Smooth muscle cell (in vitro differentiated cells): ENCODE results near the gene CCNY. TPM values are rescaled to one million over a fixed set of nuclear protein-coding genes. Genes with fewer than 3 reads are reported as not detected.

Experiments used
- DNase-seq: peaks from one replicate; lab custom pipeline; 2025; ENCODE audit not compliant: unreplicated experiment; lab: John Stamatoyannopoulos, UW
- H2AFZ ChIP-seq: fragments of 200-600 bp; sonication (generic); 2 replicates; pipeline ENCODE4 v1.6.0; 2016; ENCODE audit warnings: antibody characterized with exemption, low read depth, mild to moderate bottlenecking
- H3F3A ChIP-seq: fragments of 200-600 bp; sonication (generic); 2 replicates; pipeline ENCODE4 v1.6.0; 2017; ENCODE audit warnings: antibody characterized with exemption, low read depth
- H3K27ac ChIP-seq: fragments of 200-600 bp; sonication (generic); 2 replicates; pipeline ENCODE4 v1.5.1; 2016; ENCODE audit warnings: low read depth, mild to moderate bottlenecking
- H3K27me3 ChIP-seq: fragments of 200-600 bp; sonication (generic); 2 replicates; pipeline ENCODE4 v1.6.1; 2016; ENCODE audit warnings: low read depth, mild to moderate bottlenecking
- H3K36me3 ChIP-seq: fragments of 200-600 bp; sonication (generic); 2 replicates; pipeline ENCODE4 v1.5.1; 2016; ENCODE audit warnings: low read depth
- H3K4me1 ChIP-seq: fragments of 200-600 bp; sonication (generic); 2 replicates; pipeline ENCODE4 v1.5.1; 2016; ENCODE audit warnings: low read depth
- H3K4me2 ChIP-seq: fragments of 200-600 bp; sonication (generic); 2 replicates; pipeline ENCODE4 v1.6.0; 2016; ENCODE audit warnings: mild to moderate bottlenecking
- H3K4me3 ChIP-seq: fragments of 200-600 bp; sonication (generic); 2 replicates; pipeline ENCODE4 v1.5.1; 2016; ENCODE audit warnings: mild to moderate bottlenecking
- H3K79me2 ChIP-seq: fragments of 200-600 bp; sonication (generic); 2 replicates; pipeline ENCODE4 v1.6.0; 2016; ENCODE audit warnings: low read depth, mild to moderate bottlenecking
- H3K9ac ChIP-seq: fragments of 200-600 bp; sonication (generic); 2 replicates; pipeline ENCODE4 v1.6.0; 2016; ENCODE audit warnings: low read depth
- H3K9me3 ChIP-seq: fragments of 200-600 bp; sonication (generic); replicated peaks from 2 replicates; pipeline ENCODE4 v1.5.1; 2016; ENCODE audit warnings: low read depth
- H4K20me1 ChIP-seq: fragments of 200-600 bp; sonication (generic); 2 replicates; pipeline ENCODE4 v1.6.0; 2016; ENCODE audit warnings: low read depth
- WGBS: methylation state at CpG from one replicate; pipeline ENCODE4 v1.1.7; 2016; ENCODE audit warnings: low lambda C conversion rate; 5-methylcytosine and 5-hydroxymethylcytosine counted together
- polyA plus RNA-seq: library from polyadenylated mRNA; unstranded; fragments of >200 nt; fragmentation: Nextera tagmentation; extraction: Ambion mirVana; gene quantifications from 2 replicates; pipeline ENCODE4 v1.2.1, GENCODE V29; 2016
- total RNA-seq: library from RNA; depleted of rRNA; stranded (reverse); fragments of >200 nt; gene quantifications from 2 replicates; pipeline ENCODE4 v1.2.3, GENCODE V29; 2014
- TF ChIP-seq, protein P1 (sequence below): fragments of 200-600 bp; sonication (generic); IDR thresholded peaks from 2 replicates; pipeline ENCODE4 v1.5.1; 2017; ENCODE audit warnings: borderline replicate concordance, mild to moderate bottlenecking, antibody characterized with exemption; ENCODE audit not compliant: insufficient read depth, poor library complexity, severe bottlenecking

The CCNY gene
- total and polyA plus RNA-seq, 2 experiments from 2014 or later = 46.9 to 57.5 TPM

DNA sequence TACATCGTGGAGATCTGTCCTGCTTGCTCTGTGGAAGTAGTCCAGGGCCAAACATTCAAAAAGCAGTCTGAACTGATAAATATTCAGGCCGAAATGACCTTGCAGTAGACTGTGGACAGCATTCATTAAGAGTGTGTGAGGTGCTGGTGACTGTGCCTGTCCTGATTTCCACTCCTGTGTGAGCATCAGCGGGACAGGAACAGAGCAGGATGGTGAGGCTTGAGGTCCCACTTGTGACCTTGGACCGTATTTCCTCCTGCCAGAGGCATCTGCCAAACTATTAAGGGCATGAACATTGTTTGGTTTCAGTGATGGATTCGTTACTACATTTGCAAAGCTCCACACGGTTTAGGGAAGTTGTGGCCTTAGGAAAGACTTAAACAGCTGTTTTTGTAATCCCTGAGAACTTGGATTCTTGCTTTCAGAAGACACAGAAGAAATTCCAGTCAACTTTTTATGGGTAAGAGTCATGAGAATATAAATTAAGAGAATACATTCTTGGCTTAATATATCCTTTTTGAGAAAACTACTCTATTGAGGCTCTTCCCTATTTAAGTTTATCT is 32.8 kb downstream of the CCNY start:
- Histone ChIP-seq H3K4me1 (no peaks in the 10 kb centered on the region), H3K79me2 (peaks cover 90% of the 10 kb centered on the region), H2AFZ (no peak overlapping the region), H3K27ac (peak overlapping the region; percentile 13), H3F3A (no peaks in the 10 kb centered on the region), H3K36me3 (no peaks in the 10 kb centered on the region), H3K4me2 (peak overlapping the region; percentile 55), H3K9ac (no peak overlapping the region), H3K4me3 (no peak overlapping the region), H3K27me3 (no peaks in the 10 kb centered on the region), H4K20me1 (peaks cover 100% of the 10 kb centered on the region), H3K9me3 (no peaks in the 10 kb centered on the region)
- no peak for DNase-seq
- TF ChIP-seq, protein P1, sequence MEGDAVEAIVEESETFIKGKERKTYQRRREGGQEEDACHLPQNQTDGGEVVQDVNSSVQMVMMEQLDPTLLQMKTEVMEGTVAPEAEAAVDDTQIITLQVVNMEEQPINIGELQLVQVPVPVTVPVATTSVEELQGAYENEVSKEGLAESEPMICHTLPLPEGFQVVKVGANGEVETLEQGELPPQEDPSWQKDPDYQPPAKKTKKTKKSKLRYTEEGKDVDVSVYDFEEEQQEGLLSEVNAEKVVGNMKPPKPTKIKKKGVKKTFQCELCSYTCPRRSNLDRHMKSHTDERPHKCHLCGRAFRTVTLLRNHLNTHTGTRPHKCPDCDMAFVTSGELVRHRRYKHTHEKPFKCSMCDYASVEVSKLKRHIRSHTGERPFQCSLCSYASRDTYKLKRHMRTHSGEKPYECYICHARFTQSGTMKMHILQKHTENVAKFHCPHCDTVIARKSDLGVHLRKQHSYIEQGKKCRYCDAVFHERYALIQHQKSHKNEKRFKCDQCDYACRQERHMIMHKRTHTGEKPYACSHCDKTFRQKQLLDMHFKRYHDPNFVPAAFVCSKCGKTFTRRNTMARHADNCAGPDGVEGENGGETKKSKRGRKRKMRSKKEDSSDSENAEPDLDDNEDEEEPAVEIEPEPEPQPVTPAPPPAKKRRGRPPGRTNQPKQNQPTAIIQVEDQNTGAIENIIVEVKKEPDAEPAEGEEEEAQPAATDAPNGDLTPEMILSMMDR = no peak
- 43% methylated on average over 6 of the region's 6 CpGs for WGBS

DNA sequence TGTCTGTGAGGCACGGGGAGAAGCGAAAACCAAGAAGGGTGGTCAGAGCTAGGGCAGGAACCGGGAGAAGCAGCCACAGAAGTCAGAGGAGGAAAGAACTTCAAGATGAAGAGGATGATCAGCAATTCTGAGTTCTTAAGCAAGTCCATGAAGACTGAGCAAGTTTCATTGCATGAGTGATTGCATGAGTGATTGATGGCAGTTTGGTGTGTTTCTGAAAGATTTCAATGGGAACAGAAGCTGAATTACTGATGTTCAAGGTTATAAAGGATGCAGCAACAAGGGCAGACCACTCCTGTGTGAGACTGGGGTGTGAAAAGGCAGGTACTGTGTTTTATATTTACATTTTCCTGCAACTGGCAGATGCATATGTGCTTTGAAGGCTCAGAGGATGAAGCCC is 35.4 kb downstream of the CCNY start:
- Histone ChIP-seq H4K20me1 (peaks cover 98% of the 10 kb centered on the region), H3K9ac (no peak overlapping the region)

GRCh38 chr10:35372329-35372728 is 36.0 kb downstream of the CCNY start:
- WGBS = 60% methylated on average over 5 of the region's 5 CpGs
- no peak overlapping the region for H3K4me2 ChIP-seq
- no peak overlapping the region for H2AFZ ChIP-seq
- no peak overlapping the region for H3K4me3 ChIP-seq
- H3K27me3 ChIP-seq = no peaks in the 10 kb centered on the region
- H3K27ac ChIP-seq = peak overlapping the region; percentile 53
- H3K36me3 ChIP-seq = no peaks in the 10 kb centered on the region
- TF ChIP-seq, protein P1 = no peak
- peaks cover 95% of the 10 kb centered on the region for H4K20me1 ChIP-seq
- no peaks in the 10 kb centered on the region for H3K4me1 ChIP-seq
- no peaks in the 10 kb centered on the region for H3K9me3 ChIP-seq
- H3F3A ChIP-seq = no peaks in the 10 kb centered on the region
- no peak overlapping the region for H3K9ac ChIP-seq
- H3K79me2 ChIP-seq = peaks cover 89% of the 10 kb centered on the region
- DNase-seq = no peak

More for the DNA sequence above, 35.4 kb downstream of the CCNY start:
- Histone ChIP-seq H3K79me2 (peaks cover 89% of the 10 kb centered on the region), H3K36me3 (no peaks in the 10 kb centered on the region), H3K27ac (peak overlapping the region; percentile 2), H3K27me3 (no peaks in the 10 kb centered on the region), H3K4me2 (no peak overlapping the region), H3F3A (no peaks in the 10 kb centered on the region), H2AFZ (no peak overlapping the region), H3K9me3 (no peaks in the 10 kb centered on the region), H3K4me3 (no peak overlapping the region), H3K4me1 (no peaks in the 10 kb centered on the region)
- WGBS = 93% methylated on average over 3 of the region's 3 CpGs
- TF ChIP-seq, protein P1 = no peak
- DNase-seq = no peak
